H9 (cell line): Measurements from ENCODE around the gene SCP2. TPM values are rescaled to one million over a fixed set of nuclear protein-coding genes. Genes with fewer than 3 reads are reported as not detected.

ENCODE experiments used
- DNase-seq: peaks from one replicate; pipeline ENCODE4 v3.0.0-alpha.2; 2017
- H2AFZ ChIP-seq: one replicate; pipeline ENCODE4 v1.6.1; 2013; ENCODE audit warnings: mild to moderate bottlenecking, low read length, control low read depth, moderate library complexity
- H2AK5ac ChIP-seq: 2 replicates; pipeline ENCODE4 v1.6.1; 2013; ENCODE audit warnings: low read length, control low read depth, mixed read lengths; ENCODE audit not compliant: insufficient read length
- H2BK120ac ChIP-seq: one replicate; pipeline ENCODE4 v1.6.1; 2013; ENCODE audit warnings: low read depth, mild to moderate bottlenecking, low read length, control low read depth, inconsistent platforms; ENCODE audit not compliant: poor library complexity, severe bottlenecking
- H2BK12ac ChIP-seq: 2 replicates; pipeline ENCODE4 v1.6.1; 2013; ENCODE audit warnings: low read length, control low read depth, mixed read lengths, low read depth; ENCODE audit not compliant: insufficient read length
- H2BK15ac ChIP-seq: 2 replicates; pipeline ENCODE4 v1.6.1; 2013; ENCODE audit warnings: low read depth, low read length, control low read depth
- H2BK20ac ChIP-seq: one replicate; pipeline ENCODE4 v1.6.1; 2013; ENCODE audit warnings: low read depth, mild to moderate bottlenecking, low read length, control low read depth, inconsistent platforms; ENCODE audit not compliant: poor library complexity, severe bottlenecking
- H2BK5ac ChIP-seq: 2 replicates; pipeline ENCODE4 v1.6.1; 2013; ENCODE audit warnings: low read length, control low read depth, mixed read lengths; ENCODE audit not compliant: insufficient read length
- H3K14ac ChIP-seq: 2 replicates; pipeline ENCODE4 v1.6.1; 2013; ENCODE audit warnings: low read length, control low read depth; ENCODE audit not compliant: insufficient read depth
- H3K18ac ChIP-seq: 2 replicates; pipeline ENCODE4 v1.6.1; 2013; ENCODE audit warnings: low read depth, mild to moderate bottlenecking, mixed read lengths, low read length, control low read depth; ENCODE audit not compliant: insufficient read length
- H3K23ac ChIP-seq: 2 replicates; pipeline ENCODE4 v1.6.1; 2013; ENCODE audit warnings: low read length, control low read depth, mixed read lengths, low read depth; ENCODE audit not compliant: insufficient read length
- H3K23me2 ChIP-seq: 2 replicates; pipeline ENCODE4 v1.6.1; 2013; ENCODE audit warnings: low read depth, mild to moderate bottlenecking, mixed read lengths, low read length, control low read depth; ENCODE audit not compliant: insufficient read length, poor library complexity, severe bottlenecking
- H3K27ac ChIP-seq: 2 replicates; pipeline ENCODE4 v1.5.1; 2013; ENCODE audit warnings: low read length, control low read depth, mixed read lengths, low read depth; ENCODE audit not compliant: insufficient read length
- H3K27me3 ChIP-seq: 2 replicates; pipeline ENCODE4 v1.6.1; 2013; ENCODE audit warnings: low read length, control low read depth, inconsistent platforms; ENCODE audit not compliant: insufficient read depth
- H3K4ac ChIP-seq: 2 replicates; pipeline ENCODE4 v1.6.1; 2013; ENCODE audit warnings: low read depth, mild to moderate bottlenecking, control low read depth, inconsistent platforms, low read length, moderate library complexity
- H3K4me1 ChIP-seq: 2 replicates; pipeline ENCODE4 v1.6.1; 2013; ENCODE audit warnings: low read length, control low read depth, inconsistent platforms; ENCODE audit not compliant: insufficient read depth
- H3K4me2 ChIP-seq: 2 replicates; pipeline ENCODE4 v1.6.1; 2013; ENCODE audit warnings: low read length, control low read depth, mixed read lengths; ENCODE audit not compliant: insufficient read length, insufficient read depth
- H3K56ac ChIP-seq: 2 replicates; pipeline ENCODE4 v1.6.1; 2013; ENCODE audit warnings: low read depth, mild to moderate bottlenecking, mixed read lengths, low read length, control low read depth; ENCODE audit not compliant: insufficient read length
- H3K79me1 ChIP-seq: 2 replicates; pipeline ENCODE4 v1.6.1; 2013; ENCODE audit warnings: low read depth, mild to moderate bottlenecking, moderate library complexity, low read length, control low read depth, inconsistent platforms; ENCODE audit not compliant: insufficient read depth, poor library complexity, severe bottlenecking
- H3K79me2 ChIP-seq: 2 replicates; pipeline ENCODE4 v1.6.1; 2013; ENCODE audit warnings: low read length, control low read depth, inconsistent platforms; ENCODE audit not compliant: insufficient read depth
- H3K9ac ChIP-seq: 2 replicates; pipeline ENCODE4 v1.6.1; 2013; ENCODE audit warnings: low read length, control low read depth, mixed read lengths; ENCODE audit not compliant: insufficient read length; ENCODE audit errors: extremely low read depth
- H3K9me3 ChIP-seq: one replicate; pipeline ENCODE4 v1.6.1; 2013; ENCODE audit warnings: low read depth, low read length, inconsistent platforms; ENCODE audit not compliant: control insufficient read depth
- H3T11ph ChIP-seq: one replicate; pipeline ENCODE4 v1.6.1; 2013; ENCODE audit warnings: mild to moderate bottlenecking, low read length, control low read depth, inconsistent platforms
- H4K20me1 ChIP-seq: one replicate; pipeline ENCODE4 v1.6.1; 2013; ENCODE audit not compliant: control insufficient read depth, insufficient read length, insufficient read depth
- H4K5ac ChIP-seq: 2 replicates; pipeline ENCODE4 v1.6.1; 2013; ENCODE audit warnings: low read depth, mild to moderate bottlenecking, mixed read lengths, low read length, control low read depth; ENCODE audit not compliant: insufficient read length
- H4K8ac ChIP-seq: replicated peaks from 2 replicates; pipeline ENCODE4 v1.6.1; 2013; ENCODE audit warnings: low read length, control low read depth, mixed read lengths, low read depth; ENCODE audit not compliant: insufficient read length
- H4K91ac ChIP-seq: 2 replicates; pipeline ENCODE4 v1.6.1; 2013; ENCODE audit warnings: low read depth, mild to moderate bottlenecking, moderate library complexity, mixed read lengths, low read length, control low read depth; ENCODE audit not compliant: insufficient read length
- H3K27ac Mint-ChIP-seq, 3 experiments: 2 replicates in 2 of 3; 3 replicates in 1 of 3; pipeline ENCODE4 v1.8.0; 2020 to 2021; ENCODE audit warnings: mixed read lengths in 3 of 3, mild to moderate bottlenecking in 1 of 3, moderate library complexity in 1 of 3
- H3K27me3 Mint-ChIP-seq: 2 replicates; pipeline ENCODE4 v1.8.0; 2021; ENCODE audit warnings: low read depth, mild to moderate bottlenecking, moderate library complexity, mixed read lengths
- H3K36me3 Mint-ChIP-seq, 3 experiments: 2 replicates in 2 of 3; 3 replicates in 1 of 3; pipeline ENCODE4 v1.8.0; 2020 to 2021; ENCODE audit warnings: low read depth in 3 of 3, mixed read lengths in 3 of 3; ENCODE audit not compliant: insufficient read depth in 1 of 3
- H3K4me1 Mint-ChIP-seq, 2 experiments: 2 replicates each; pipeline ENCODE4 v1.8.0; 2020; ENCODE audit warnings: mixed read lengths in 2 of 2
- H3K4me3 Mint-ChIP-seq, 2 experiments: 2 replicates in 1 of 2; 3 replicates in 1 of 2; pipeline ENCODE4 v1.8.0; 2020 to 2021; ENCODE audit warnings: mild to moderate bottlenecking in 2 of 2, mixed read lengths in 2 of 2, moderate library complexity in 1 of 2
- H3K9me3 Mint-ChIP-seq, 2 experiments: 2 replicates in 1 of 2; 3 replicates in 1 of 2; pipeline ENCODE4 v1.8.0; 2020; ENCODE audit warnings: mild to moderate bottlenecking in 2 of 2, mixed read lengths in 2 of 2, moderate library complexity in 1 of 2
- WGBS: extraction: QIAGEN DNeasy Blood & Tissue Kit; methylation state at CpG from one replicate; pipeline ENCODE4 v1.1.7; 2013; ENCODE audit warnings: missing lambda C conversion rate, low lambda C conversion rate, mixed read lengths; ENCODE audit not compliant: insufficient read length; ENCODE audit errors: extremely low coverage; 5-methylcytosine and 5-hydroxymethylcytosine counted together
- total RNA-seq: library from RNA; stranded (reverse); gene quantifications from 2 replicates; pipeline ENCODE4 v1.2.1, GENCODE V29; 2021
- TF ChIP-seq, protein P1 (sequence below): fragments of 200-600 bp; sonication (generic); conservative IDR thresholded peaks from 3 replicates; pipeline ENCODE4 v1.8.0; 2021; ENCODE audit warnings: antibody characterized with exemption, mild to moderate bottlenecking

The SCP2 gene
- total RNA-seq, 1 experiment from 2014 or later, result 48.8 TPM

DNA sequence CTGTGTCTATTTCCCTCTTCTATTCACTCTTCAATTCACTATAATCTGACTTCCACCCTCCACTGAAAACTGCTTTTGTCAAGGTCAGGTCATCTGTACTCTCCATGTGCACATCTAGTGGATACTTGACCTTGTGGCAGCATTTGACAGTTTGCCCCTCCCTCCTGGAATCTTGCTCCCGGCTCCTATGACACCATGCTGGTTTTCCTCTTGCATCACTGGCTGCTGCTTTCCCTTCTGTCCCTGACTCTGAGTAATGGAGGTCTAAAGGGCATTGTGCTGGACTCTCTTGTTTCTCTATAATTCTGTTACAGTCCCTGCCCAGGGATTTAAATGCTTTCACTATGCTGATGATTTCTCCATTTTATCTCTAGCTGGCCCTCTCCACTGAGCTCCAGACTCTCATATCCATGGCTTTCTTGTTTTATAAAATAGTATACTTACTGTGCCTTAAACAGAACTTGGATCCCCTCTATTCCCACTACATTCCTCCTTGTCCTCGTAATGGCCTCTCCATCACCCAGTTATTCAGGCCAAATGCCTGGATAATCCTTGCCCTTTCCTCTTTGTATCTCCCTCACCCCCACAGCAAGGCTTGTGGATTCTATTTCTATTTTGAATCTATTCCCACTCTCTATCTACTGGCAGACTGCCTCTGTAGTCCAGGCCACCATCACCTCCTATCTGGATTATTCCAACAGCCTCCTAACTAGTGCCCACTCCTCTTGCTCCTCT is 98.1 kb downstream of the SCP2 start:
- no peak overlapping the region for H3K4me2 ChIP-seq
- no peak for DNase-seq
- H3K4ac ChIP-seq, result no peak overlapping the region
- H3K27me3 ChIP-seq, result no peaks in the 10 kb centered on the region
- TF ChIP-seq, protein P1, sequence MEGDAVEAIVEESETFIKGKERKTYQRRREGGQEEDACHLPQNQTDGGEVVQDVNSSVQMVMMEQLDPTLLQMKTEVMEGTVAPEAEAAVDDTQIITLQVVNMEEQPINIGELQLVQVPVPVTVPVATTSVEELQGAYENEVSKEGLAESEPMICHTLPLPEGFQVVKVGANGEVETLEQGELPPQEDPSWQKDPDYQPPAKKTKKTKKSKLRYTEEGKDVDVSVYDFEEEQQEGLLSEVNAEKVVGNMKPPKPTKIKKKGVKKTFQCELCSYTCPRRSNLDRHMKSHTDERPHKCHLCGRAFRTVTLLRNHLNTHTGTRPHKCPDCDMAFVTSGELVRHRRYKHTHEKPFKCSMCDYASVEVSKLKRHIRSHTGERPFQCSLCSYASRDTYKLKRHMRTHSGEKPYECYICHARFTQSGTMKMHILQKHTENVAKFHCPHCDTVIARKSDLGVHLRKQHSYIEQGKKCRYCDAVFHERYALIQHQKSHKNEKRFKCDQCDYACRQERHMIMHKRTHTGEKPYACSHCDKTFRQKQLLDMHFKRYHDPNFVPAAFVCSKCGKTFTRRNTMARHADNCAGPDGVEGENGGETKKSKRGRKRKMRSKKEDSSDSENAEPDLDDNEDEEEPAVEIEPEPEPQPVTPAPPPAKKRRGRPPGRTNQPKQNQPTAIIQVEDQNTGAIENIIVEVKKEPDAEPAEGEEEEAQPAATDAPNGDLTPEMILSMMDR, result no peak
- H3K79me2 ChIP-seq, result no peaks in the 10 kb centered on the region
- Mint-ChIP-seq H3K4me3 (no peak overlapping the region), H3K4me1 (no peaks in the 10 kb centered on the region), H3K27me3 (no peaks in the 10 kb centered on the region), H3K27ac (no peak overlapping the region), H3K36me3 (peaks cover 0 to 6% (median 0%) of the 10 kb centered on the region in 3 experiments; a peak in 2 of 7 replicates), H3K9me3 (no peaks in the 10 kb centered on the region)
- H3T11ph ChIP-seq, result no peak overlapping the region
- H3K9me3 ChIP-seq, result no peaks in the 10 kb centered on the region
- H3K18ac ChIP-seq, result no peak overlapping the region
- H4K20me1 ChIP-seq, result no peaks in the 10 kb centered on the region
- no peak overlapping the region for H4K91ac ChIP-seq
- no peak overlapping the region for H2AK5ac ChIP-seq
- no peaks in the 10 kb centered on the region for H3K79me1 ChIP-seq
- no peak overlapping the region for H2BK20ac ChIP-seq
- no peak overlapping the region for H4K5ac ChIP-seq
- H2AFZ ChIP-seq, result no peak overlapping the region
- no peak overlapping the region for H3K27ac ChIP-seq
- no peak overlapping the region for H2BK120ac ChIP-seq
- no peak overlapping the region for H2BK5ac ChIP-seq
- H3K14ac ChIP-seq, result no peak overlapping the region
- no peaks in the 10 kb centered on the region for H3K4me1 ChIP-seq
- H2BK15ac ChIP-seq, result no peak overlapping the region
- no peaks in the 10 kb centered on the region for H3K23me2 ChIP-seq
- H3K23ac ChIP-seq, result no peak overlapping the region
- no peak overlapping the region for H3K9ac ChIP-seq
- no peak overlapping the region for H3K56ac ChIP-seq
- WGBS, result no CpG with 5 or more reads among the region's 2 CpGs
- no peak overlapping the region for H2BK12ac ChIP-seq
- no peak overlapping the region for H4K8ac ChIP-seq
